ENCODE measurements around the gene HIGD1B. TPM values are rescaled to one million over a fixed set of nuclear protein-coding genes. Genes with fewer than 3 reads are reported as not detected.
A peak's percentile ranks its signal among the peaks of the same experiment; 100 is the strongest.

The HIGD1B gene
- polyA plus RNA-seq, 3 donors = not detected

GRCh38 chr17:44894642-44895041 is 47.0 kb downstream of the HIGD1B start:
- peaks cover 14% of the 10 kb centered on the region for H3K4me1 Mint-ChIP-seq
- peaks cover 90% of the 10 kb centered on the region for H4K20me1 ChIP-seq (ENCODE audit: insufficient read depth, low read length)
- no peaks in the 10 kb centered on the region for H3K9me3 Mint-ChIP-seq
- no CpG with 5 or more reads among the region's 4 CpGs for WGBS (ENCODE audit: insufficient coverage)
- H3K4me1 ChIP-seq (ENCODE audit: control insufficient read depth in 1 of 2, insufficient read depth in 2 of 2, low read length in 2 of 2) = peaks cover 13 to 18% of the 10 kb centered on the region in 2 donors
- H3K27ac Mint-ChIP-seq = no peak overlapping the region
- no peaks in the 10 kb centered on the region for H3K27me3 Mint-ChIP-seq (ENCODE audit: low read depth in 3 of 3)
- no peak overlapping the region for H3K4me3 ChIP-seq (replicated peaks in 1 of 3; ENCODE audit: low read depth in 2 of 3, low read length in 3 of 3)
- no peak for DNase-seq
- TF ChIP-seq, protein P1, sequence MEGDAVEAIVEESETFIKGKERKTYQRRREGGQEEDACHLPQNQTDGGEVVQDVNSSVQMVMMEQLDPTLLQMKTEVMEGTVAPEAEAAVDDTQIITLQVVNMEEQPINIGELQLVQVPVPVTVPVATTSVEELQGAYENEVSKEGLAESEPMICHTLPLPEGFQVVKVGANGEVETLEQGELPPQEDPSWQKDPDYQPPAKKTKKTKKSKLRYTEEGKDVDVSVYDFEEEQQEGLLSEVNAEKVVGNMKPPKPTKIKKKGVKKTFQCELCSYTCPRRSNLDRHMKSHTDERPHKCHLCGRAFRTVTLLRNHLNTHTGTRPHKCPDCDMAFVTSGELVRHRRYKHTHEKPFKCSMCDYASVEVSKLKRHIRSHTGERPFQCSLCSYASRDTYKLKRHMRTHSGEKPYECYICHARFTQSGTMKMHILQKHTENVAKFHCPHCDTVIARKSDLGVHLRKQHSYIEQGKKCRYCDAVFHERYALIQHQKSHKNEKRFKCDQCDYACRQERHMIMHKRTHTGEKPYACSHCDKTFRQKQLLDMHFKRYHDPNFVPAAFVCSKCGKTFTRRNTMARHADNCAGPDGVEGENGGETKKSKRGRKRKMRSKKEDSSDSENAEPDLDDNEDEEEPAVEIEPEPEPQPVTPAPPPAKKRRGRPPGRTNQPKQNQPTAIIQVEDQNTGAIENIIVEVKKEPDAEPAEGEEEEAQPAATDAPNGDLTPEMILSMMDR (IDR thresholded peaks at IDR 0.05) = no peak
- H3K36me3 Mint-ChIP-seq = peaks cover 31 to 53% of the 10 kb centered on the region in 2 donors
- H3K4me3 Mint-ChIP-seq = no peak overlapping the region
- peaks cover 30 to 64% of the 10 kb centered on the region in 2 donors for H3K36me3 ChIP-seq (replicated peaks in 1 of 2; ENCODE audit: control insufficient read depth in 1 of 2, insufficient read depth in 2 of 2, low read length in 2 of 2)
- intact Hi-C loops (cut with micrococcal nuclease) = loop anchor here in 1 of 2 donors (10.0 kb wide), 1 partner anchor 160 kb away; the partner anchor contains the start of gene DCAKD
- no peak overlapping the region for H2AFZ ChIP-seq (ENCODE audit: insufficient read depth, low read depth, low read length, poor library complexity, severe bottlenecking)
- H3K27me3 ChIP-seq (ENCODE audit: control insufficient read depth in 2 of 2, insufficient read depth in 2 of 2, low read length in 2 of 2) = no peaks in the 10 kb centered on the region
- no peak overlapping the region for H3K4me2 ChIP-seq (replicated peaks; ENCODE audit: extremely low read depth, low read length, poor library complexity, severe bottlenecking)
- H3K9me3 ChIP-seq (replicated peaks in 1 of 2; ENCODE audit: control insufficient read depth in 1 of 2, insufficient read depth in 1 of 2, low read length in 2 of 2) = no peaks in the 10 kb centered on the region
- H3K79me2 ChIP-seq (ENCODE audit: insufficient read depth, low read length) = peaks cover 95% of the 10 kb centered on the region
- no peak overlapping the region for H3K27ac ChIP-seq (ENCODE audit: low read depth in 1 of 2, low read length in 2 of 2)
- no peak overlapping the region for H3K9ac ChIP-seq (ENCODE audit: insufficient read depth, low read length, poor library complexity, severe bottlenecking)

- TF ChIP-seq, protein P1 (IDR thresholded peaks at IDR 0.05) = no peak
- peak overlapping the region; percentile 91 to 97 (median 95) for H3K4me3 ChIP-seq (replicated peaks in 1 of 3; ENCODE audit: low read depth in 2 of 3, low read length in 3 of 3)
- peaks cover 14 to 30% of the 10 kb centered on the region in 2 donors for H3K36me3 ChIP-seq (replicated peaks in 1 of 2; ENCODE audit: control insufficient read depth in 1 of 2, insufficient read depth in 2 of 2, low read length in 2 of 2)
- DNase-seq = peak; percentile 74 to 83 (median 79)
- H3K36me3 Mint-ChIP-seq = peaks cover 16 to 25% of the 10 kb centered on the region in 2 donors
- H4K20me1 ChIP-seq (ENCODE audit: insufficient read depth, low read length) = peaks cover 50% of the 10 kb centered on the region
- H3K9ac ChIP-seq (ENCODE audit: insufficient read depth, low read length, poor library complexity, severe bottlenecking) = peak overlapping the region; percentile 91
- H3K4me1 Mint-ChIP-seq = peaks cover 35% of the 10 kb centered on the region
- no CpG with 5 or more reads among the region's 7 CpGs for WGBS (ENCODE audit: insufficient coverage)
- peak overlapping the region; percentile 96 to 98 for H3K27ac ChIP-seq (ENCODE audit: low read depth in 1 of 2, low read length in 2 of 2)
- peak overlapping the region; percentile 82 for H3K4me2 ChIP-seq (replicated peaks; ENCODE audit: extremely low read depth, low read length, poor library complexity, severe bottlenecking)
- intact Hi-C loops (cut with micrococcal nuclease) = loop anchor here in 1 of 2 donors (10.0 kb wide), 1 partner anchor 156 kb away; the partner anchor contains the start of gene DCAKD
- H3K27me3 ChIP-seq (ENCODE audit: control insufficient read depth in 2 of 2, insufficient read depth in 2 of 2, low read length in 2 of 2) = no peaks in the 10 kb centered on the region
- peak overlapping the region; percentile 87 for H2AFZ ChIP-seq (ENCODE audit: insufficient read depth, low read depth, low read length, poor library complexity, severe bottlenecking)
- peak overlapping the region; percentile 86 to 96 for H3K4me3 Mint-ChIP-seq
- no peaks in the 10 kb centered on the region for H3K9me3 Mint-ChIP-seq
- H3K4me1 ChIP-seq (ENCODE audit: control insufficient read depth in 1 of 2, insufficient read depth in 2 of 2, low read length in 2 of 2) = peaks cover 38 to 42% of the 10 kb centered on the region in 2 donors
- peaks cover 55% of the 10 kb centered on the region for H3K79me2 ChIP-seq (ENCODE audit: insufficient read depth, low read length)
- no peaks in the 10 kb centered on the region for H3K9me3 ChIP-seq (replicated peaks in 1 of 2; ENCODE audit: control insufficient read depth in 1 of 2, insufficient read depth in 1 of 2, low read length in 2 of 2)
- no peaks in the 10 kb centered on the region for H3K27me3 Mint-ChIP-seq (ENCODE audit: low read depth in 3 of 3)
- peak overlapping the region; percentile 99 to 100 (median 100) for H3K27ac Mint-ChIP-seq
Observed at GRCh38 chr17:44898768-44899073, 51.0 kb downstream of the HIGD1B start.

Data from CD14-positive monocyte (primary cell).